HEK293T (cell line): ENCODE data around the gene ACY1.

Experiments used
- CTCF ChIA-PET: fragments of 350-600 bp; formaldehyde crosslinking; extraction: SDS; loops from one replicate; lab custom pipeline; 2021; ENCODE audit warnings: antibody characterized with exemption, inconsistent platforms; lab: Yijun Ruan, JAX
- POLR2A ChIA-PET: fragments of 350-600 bp; formaldehyde crosslinking; extraction: SDS; loops from one replicate; lab custom pipeline; 2020; ENCODE audit warnings: antibody characterized with exemption, inconsistent platforms; lab: Yijun Ruan, JAX
- DNase-seq: peaks from one replicate; pipeline ENCODE4 v3.0.0; 2012; ENCODE audit warnings: mixed read lengths; ENCODE audit errors: extremely low spot score
- ARNT ChIP-seq: fragments of 450-650 bp; IDR thresholded peaks from 2 replicates; pipeline ENCODE4 v1.6.1; 2017; ENCODE audit warnings: mild to moderate bottlenecking
- BHLHE40 ChIP-seq: fragments of 450-650 bp; IDR thresholded peaks from 2 replicates; pipeline ENCODE4 v1.6.1; 2016; ENCODE audit warnings: mild to moderate bottlenecking, moderate library complexity, borderline replicate concordance
- CTBP1 ChIP-seq: fragments of 450-650 bp; IDR thresholded peaks from 2 replicates; pipeline ENCODE4 v1.6.1; 2016; ENCODE audit warnings: borderline replicate concordance
- ELF4 ChIP-seq: fragments of 450-650 bp; IDR thresholded peaks from 2 replicates; pipeline ENCODE4 v1.6.1; 2017; ENCODE audit warnings: antibody characterized with exemption
- FOXA1 ChIP-seq: fragments of 450-650 bp; IDR thresholded peaks from 2 replicates; pipeline ENCODE4 v1.6.1; 2016; ENCODE audit warnings: mild to moderate bottlenecking
- FOXK2 ChIP-seq: fragments of 450-650 bp; IDR thresholded peaks from 2 replicates; pipeline ENCODE4 v1.6.1; 2016; ENCODE audit warnings: mild to moderate bottlenecking
- FOXM1 ChIP-seq: fragments of 450-650 bp; IDR thresholded peaks from 2 replicates; pipeline ENCODE4 v1.6.1; 2017; ENCODE audit warnings: mild to moderate bottlenecking, borderline replicate concordance
- HDGF ChIP-seq: fragments of 450-650 bp; IDR thresholded peaks from 2 replicates; pipeline ENCODE4 v1.6.1; 2017; ENCODE audit warnings: antibody characterized with exemption, borderline replicate concordance
- L3MBTL2 ChIP-seq: fragments of 450-650 bp; conservative IDR thresholded peaks from 2 replicates; pipeline ENCODE4 v1.6.1; 2016; ENCODE audit warnings: mild to moderate bottlenecking
- LEF1 ChIP-seq: fragments of 450-650 bp; IDR thresholded peaks from 2 replicates; pipeline ENCODE4 v1.6.1; 2017; ENCODE audit warnings: mild to moderate bottlenecking, borderline replicate concordance
- NFRKB ChIP-seq: fragments of 450-650 bp; IDR thresholded peaks from 2 replicates; pipeline ENCODE4 v1.6.1; 2016; ENCODE audit warnings: mild to moderate bottlenecking, moderate library complexity
- PKNOX1 ChIP-seq: fragments of 450-650 bp; IDR thresholded peaks from 2 replicates; pipeline ENCODE4 v1.6.1; 2016
- SP1 ChIP-seq: fragments of 450-650 bp; IDR thresholded peaks from 2 replicates; pipeline ENCODE4 v1.6.1; 2017
- SUZ12 ChIP-seq: fragments of 450-650 bp; IDR thresholded peaks from 2 replicates; pipeline ENCODE4 v1.6.1; 2016; ENCODE audit warnings: mild to moderate bottlenecking
- TARDBP ChIP-seq: fragments of 450-650 bp; IDR thresholded peaks from 2 replicates; pipeline ENCODE4 v1.6.1; 2016
- ZNF384 ChIP-seq: fragments of 450-650 bp; IDR thresholded peaks from 2 replicates; pipeline ENCODE4 v1.6.1; 2016

ACY1 gene

GRCh38 chr3:51962854-51963530, 20.3 kb upstream of the ACY1 start:
- TF ChIP-seq BHLHE40 (no peak), CTBP1 (no peak), HDGF (no peak), L3MBTL2 (no peak), SP1 (no peak), SUZ12 (no peak), FOXA1 (no peak), LEF1 (no peak), NFRKB (no peak), ZNF384 (no peak), FOXK2 (no peak), ELF4 (no peak), TARDBP (no peak), PKNOX1 (no peak), FOXM1 (no peak), ARNT (no peak)
- ChIA-PET CTCF (interaction anchor here (1.5 kb wide), 1 partner anchor 11 kb away, joined by 5 read pairs; the partner anchor contains the start of gene ABHD14B), POLR2A (interaction anchor here (0.8 to 4.9 kb wide), 6 partner anchors 8 to 21 kb away, joined by 3 to 23 read pairs (median 4); partner anchors contain the start of genes ABHD14A, ABHD14B, ACY1 and PARP3)
- DNase-seq = no peak

GRCh38 chr3:51963951-51964451, 19.3 kb upstream of the ACY1 start:
- no peak for TF ChIP-seq TARDBP
- no peak for TF ChIP-seq CTBP1
- no peak for TF ChIP-seq L3MBTL2
- CTCF ChIA-PET = no interaction called here
- DNase-seq = no peak
- POLR2A ChIA-PET = interaction anchor here (0.8 to 4.9 kb wide), 5 partner anchors 10 to 32 kb away, joined by 3 to 23 read pairs (median 3); partner anchors contain the start of genes ACY1, PARP3, RPL29 and RRP9

- POLR2A ChIA-PET = interaction anchor here (1.5 to 4.9 kb wide), 2 partner anchors 22 to 31 kb away, joined by 3 to 23 read pairs; partner anchors contain the start of genes PARP3, RPL29 and RRP9
- TF ChIP-seq CTBP1 = no peak
- no peak for TF ChIP-seq SP1
- TF ChIP-seq HDGF = no peak
- no peak for TF ChIP-seq LEF1
- no peak for TF ChIP-seq FOXK2
- TF ChIP-seq L3MBTL2 = no peak
- no peak for TF ChIP-seq PKNOX1
- TF ChIP-seq ELF4 = no peak
- no peak for TF ChIP-seq NFRKB
- no peak for TF ChIP-seq SUZ12
- TF ChIP-seq FOXA1 = no peak
- no peak for TF ChIP-seq ARNT
- TF ChIP-seq FOXM1 = no peak
- TF ChIP-seq ZNF384 = no peak
- no peak for TF ChIP-seq BHLHE40
- TF ChIP-seq TARDBP = no peak
- no peak for DNase-seq
- CTCF ChIA-PET = no interaction called here
Observed at GRCh38 chr3:51964521-51964920, 18.8 kb upstream of the ACY1 start.

DNA sequence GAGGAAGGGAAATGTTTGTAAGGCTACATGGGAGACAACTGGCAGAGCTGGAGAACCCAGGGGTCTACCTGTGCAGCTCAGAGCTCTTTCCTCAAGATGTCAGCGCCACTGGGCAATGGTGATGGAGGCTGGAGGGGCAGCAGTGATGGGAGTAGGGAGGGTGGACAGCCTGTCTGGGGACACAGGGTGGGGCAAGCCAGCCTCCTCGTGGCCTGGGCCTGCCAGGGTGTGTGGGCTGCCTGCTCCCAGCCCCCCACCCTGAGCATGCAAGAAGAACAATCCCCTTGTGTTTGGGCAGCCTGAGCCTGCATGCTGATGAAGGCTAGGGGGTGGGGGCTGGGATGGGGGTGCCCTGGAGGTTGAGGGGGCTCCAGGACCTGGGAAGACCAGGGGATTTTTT, 17.3 kb upstream of the ACY1 start:
- no peak for TF ChIP-seq LEF1
- no peak for TF ChIP-seq ELF4
- no peak for TF ChIP-seq L3MBTL2
- TF ChIP-seq CTBP1 = no peak
- no peak for TF ChIP-seq ARNT
- TF ChIP-seq SP1 = no peak
- TF ChIP-seq FOXA1 = no peak
- POLR2A ChIA-PET = interaction anchor here (5.2 kb wide), 1 partner anchor 24 kb away, joined by 39 read pairs; the partner anchor contains the start of genes PARP3 and RRP9
- no peak for DNase-seq
- CTCF ChIA-PET = no interaction called here

DNA sequence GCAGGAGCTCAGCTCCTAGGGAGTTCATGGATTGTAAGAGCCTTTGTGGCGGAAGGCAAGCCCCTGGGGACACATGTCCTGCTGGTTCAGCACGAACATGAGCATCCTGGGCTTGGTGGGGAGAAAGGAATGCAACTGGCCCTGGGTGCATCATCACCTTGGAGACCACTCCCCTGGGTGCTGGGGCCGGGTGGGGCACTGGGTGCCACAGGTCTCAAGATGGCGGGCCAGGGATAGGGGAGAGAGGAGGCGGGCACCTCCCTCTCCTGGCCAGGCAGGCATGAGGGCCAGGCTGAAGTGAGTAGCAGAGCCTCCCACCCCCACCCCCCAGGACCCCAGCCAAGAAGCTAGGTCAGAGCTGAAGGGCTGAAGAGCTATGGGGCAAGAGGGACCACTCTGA, 16.8 kb upstream of the ACY1 start:
- ChIA-PET POLR2A (interaction anchor here (1.0 to 5.2 kb wide), 2 partner anchors 9 to 25 kb away, joined by 4 to 39 read pairs; partner anchors contain the start of genes ABHD14A, PARP3 and RRP9), CTCF (no interaction called here)
- no peak for TF ChIP-seq ARNT
- TF ChIP-seq LEF1 = no peak
- TF ChIP-seq NFRKB = no peak
- no peak for TF ChIP-seq HDGF
- TF ChIP-seq PKNOX1 = no peak
- TF ChIP-seq FOXK2 = no peak
- TF ChIP-seq SP1 = no peak
- TF ChIP-seq FOXM1 = no peak
- TF ChIP-seq FOXA1 = no peak
- TF ChIP-seq L3MBTL2 = no peak
- TF ChIP-seq TARDBP = no peak
- TF ChIP-seq ELF4 = no peak
- TF ChIP-seq CTBP1 = no peak
- no peak for TF ChIP-seq ZNF384
- DNase-seq = no peak

DNA sequence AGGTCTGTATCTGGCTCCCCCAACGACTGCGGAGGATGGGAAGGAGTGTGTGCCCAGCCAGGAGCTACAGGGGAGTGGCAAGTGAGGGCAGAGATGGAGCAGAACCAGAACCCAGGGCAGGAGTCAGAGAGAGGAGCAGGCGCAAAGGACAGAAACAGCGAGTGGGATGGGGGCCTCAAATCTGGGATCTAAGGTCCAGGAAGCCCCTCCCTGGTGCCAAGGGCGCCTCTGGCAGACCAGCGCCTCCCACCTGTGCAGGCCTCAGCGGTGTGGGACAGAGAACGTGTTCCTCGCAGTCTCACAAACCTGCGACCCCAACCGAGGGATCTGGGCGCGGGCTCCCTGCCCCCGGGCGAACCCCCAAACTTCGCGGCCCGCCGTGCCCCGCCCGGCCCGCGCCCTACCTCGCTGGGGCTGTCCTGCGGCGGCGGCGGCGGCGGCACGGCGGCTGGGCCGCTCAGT, 16.4 kb upstream of the ACY1 start:
- ChIA-PET POLR2A (interaction anchor here (0.7 to 5.2 kb wide), 4 partner anchors 8 to 25 kb away, joined by 3 to 39 read pairs (median 5); partner anchors contain the start of genes ABHD14A, PARP3 and RRP9), CTCF (no interaction called here)
- TF ChIP-seq FOXA1 = no peak
- no peak for TF ChIP-seq NFRKB
- TF ChIP-seq TARDBP = no peak
- no peak for TF ChIP-seq ARNT
- TF ChIP-seq PKNOX1 = no peak
- TF ChIP-seq L3MBTL2 = no peak
- no peak for TF ChIP-seq FOXK2
- TF ChIP-seq ZNF384 = no peak
- TF ChIP-seq ELF4 = no peak
- no peak for TF ChIP-seq CTBP1
- TF ChIP-seq BHLHE40 = no peak
- TF ChIP-seq HDGF = no peak
- TF ChIP-seq FOXM1 = no peak
- TF ChIP-seq LEF1 = no peak
- TF ChIP-seq SUZ12 = no peak
- no peak for TF ChIP-seq SP1
- DNase-seq = no peak
